ENCODE data around the gene TMEM179.

The TMEM179 gene

GRCh38 chr14:104567141-104567956 is 37.2 kb downstream of the TMEM179 start:
- no peak for DNase-seq

GRCh38 chr14:104564744-104565679 is 39.6 kb downstream of the TMEM179 start:
- no peak for DNase-seq

- peak; percentile 52 for DNase-seq
Measured at GRCh38 chr14:104563742-104564615, 40.6 kb downstream of the TMEM179 start.

- no peak for DNase-seq
Measured at GRCh38 chr14:104563191-104563741, 41.3 kb downstream of the TMEM179 start.

GRCh38 chr14:104562606-104563005 is 42.0 kb downstream of the TMEM179 start:
- no peak for DNase-seq

GRCh38 chr14:104561632-104562495 is 42.7 kb downstream of the TMEM179 start:
- DNase-seq, result no peak

GRCh38 chr14:104561124-104561557 is 43.4 kb downstream of the TMEM179 start:
- no peak for DNase-seq

- DNase-seq, result no peak
Measured at GRCh38 chr14:104560586-104560945, 44.0 kb downstream of the TMEM179 start.

GRCh38 chr14:104559804-104560585 is 44.6 kb downstream of the TMEM179 start:
- DNase-seq, result no peak

GRCh38 chr14:104559028-104559803 is 45.4 kb downstream of the TMEM179 start:
- no peak for DNase-seq

GRCh38 chr14:104558231-104559027 is 46.1 kb downstream of the TMEM179 start:
- DNase-seq, result no peak

- no peak for DNase-seq
Measured at GRCh38 chr14:104557766-104558165, 46.8 kb downstream of the TMEM179 start.

- no peak for DNase-seq
Measured at GRCh38 chr14:104557086-104557485, 47.5 kb downstream of the TMEM179 start.

- DNase-seq, result no peak
Measured at GRCh38 chr14:104556256-104557021, 48.1 kb downstream of the TMEM179 start.

GRCh38 chr14:104555430-104556255 is 48.9 kb downstream of the TMEM179 start:
- no peak for DNase-seq

- DNase-seq, result no peak
Measured at GRCh38 chr14:104554608-104555429, 49.8 kb downstream of the TMEM179 start.

Data from CD4-positive, alpha-beta T cell treated with Interferon gamma for 1 hour (primary cell).